ENCODE data around the gene COL2A1.

- TF ChIP-seq CTCF (IDR thresholded peaks at IDR 0.05): no peak
- no peak for TF ChIP-seq EZH2 (IDR thresholded peaks at IDR 0.05)
Observed at GRCh38 chr12:47995981-47996401, 8.3 kb downstream of the COL2A1 start.

Data from neural progenitor cell (in vitro differentiated cells).